ENCODE data around the gene VCL.

The VCL gene

GRCh38 chr10:74160013-74160412 is 162.1 kb downstream of the VCL start:
- DNase-seq = no peak

DNA sequence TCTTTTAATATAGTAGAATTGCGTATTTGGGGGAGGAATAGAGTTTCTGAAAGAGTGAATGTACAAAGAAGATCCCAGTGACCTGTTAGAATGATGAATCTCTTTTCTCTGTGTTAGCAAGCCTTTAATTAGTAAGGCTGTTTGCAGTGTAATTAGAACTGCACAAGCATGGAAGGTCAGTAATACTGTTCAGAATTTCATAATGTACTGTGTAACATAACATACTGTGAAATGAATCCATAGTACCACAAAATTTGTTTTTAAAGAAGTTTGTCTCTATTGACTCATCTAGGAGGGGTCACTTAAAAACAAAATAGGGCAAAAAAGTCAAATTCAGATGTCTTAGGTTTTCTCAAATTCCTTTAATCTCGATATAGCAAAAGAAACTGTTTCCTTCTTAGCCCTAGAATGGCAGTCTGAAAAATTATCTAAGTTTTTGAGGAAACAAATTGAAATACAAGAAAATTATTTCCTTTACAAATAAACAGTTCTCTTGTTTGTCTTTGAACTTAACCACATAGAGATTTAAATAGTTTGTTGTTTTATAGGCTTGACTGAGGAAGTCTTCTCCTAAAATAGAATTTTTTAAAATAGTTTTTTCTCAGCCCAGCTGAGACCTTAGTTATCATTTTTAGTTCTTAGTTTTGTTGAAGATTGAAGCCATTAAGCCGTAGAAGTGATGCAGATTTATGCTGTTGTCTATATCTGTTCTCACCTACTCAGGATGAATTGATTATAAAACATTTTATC is 165.6 kb downstream of the VCL start:
- DNase-seq = no peak

- DNase-seq = no peak
Observed at GRCh38 chr10:74164716-74165529, 167.0 kb downstream of the VCL start.

GRCh38 chr10:74165530-74165901 is 167.6 kb downstream of the VCL start:
- DNase-seq = no peak

- no peak for DNase-seq
Observed at GRCh38 chr10:74167443-74167842, 169.5 kb downstream of the VCL start.

Data from NCI-H2081 treated with DMSO at 0.1 percent for 48 hours (cell line).